SKM-1 (cell line): Measurements from ENCODE around the gene ZCRB1.
"Not testable (repeated sequence)": the region's sequence is repeated elsewhere in the genome, so short reads cannot be mapped to it uniquely, and the experiment has no call there.

Experiments used
- DNase-seq: peaks from one replicate; lab custom pipeline; 2025; ENCODE audit not compliant: unreplicated experiment; lab: John Stamatoyannopoulos, UW

ZCRB1 gene

DNA sequence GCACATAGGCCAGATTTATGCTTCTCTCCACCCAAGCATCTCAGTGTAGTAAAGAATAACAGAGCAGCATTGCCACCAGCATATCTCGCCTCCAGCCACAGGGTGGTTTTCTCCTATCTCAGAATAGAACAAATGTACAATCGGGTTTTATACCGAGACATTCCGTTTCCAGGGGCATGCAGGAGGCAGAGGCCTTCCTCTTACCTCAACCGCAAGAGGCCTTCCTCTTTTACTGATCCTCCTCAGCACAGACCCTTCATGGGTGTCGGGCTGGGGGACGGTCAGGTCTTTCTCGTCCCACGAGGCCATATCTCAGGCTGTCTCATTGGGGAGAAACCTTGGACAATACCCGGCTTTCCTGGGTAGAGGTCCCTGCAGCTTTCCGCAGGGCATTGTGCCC is 4.2 kb upstream of the ZCRB1 start:
- DNase-seq, result not testable (repeated sequence)

DNA sequence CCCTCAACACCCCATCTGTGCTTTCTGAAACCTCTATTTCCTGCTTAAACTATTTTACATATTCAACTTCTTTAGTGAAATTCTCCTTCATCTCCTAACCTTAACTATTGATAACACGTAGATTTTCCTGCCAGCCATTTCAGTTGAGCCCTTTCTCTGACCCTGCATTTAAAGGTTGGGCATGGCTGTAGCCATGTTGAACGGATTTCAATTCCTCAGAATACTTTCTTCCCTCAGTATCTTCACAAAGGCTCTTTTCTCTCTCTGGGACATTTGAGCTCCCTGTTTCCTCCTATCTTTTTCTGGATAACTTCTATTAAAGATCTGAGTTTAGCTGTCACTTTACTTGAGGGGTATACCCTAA is 1.3 kb upstream of the ZCRB1 start:
- DNase-seq, result no peak

DNA sequence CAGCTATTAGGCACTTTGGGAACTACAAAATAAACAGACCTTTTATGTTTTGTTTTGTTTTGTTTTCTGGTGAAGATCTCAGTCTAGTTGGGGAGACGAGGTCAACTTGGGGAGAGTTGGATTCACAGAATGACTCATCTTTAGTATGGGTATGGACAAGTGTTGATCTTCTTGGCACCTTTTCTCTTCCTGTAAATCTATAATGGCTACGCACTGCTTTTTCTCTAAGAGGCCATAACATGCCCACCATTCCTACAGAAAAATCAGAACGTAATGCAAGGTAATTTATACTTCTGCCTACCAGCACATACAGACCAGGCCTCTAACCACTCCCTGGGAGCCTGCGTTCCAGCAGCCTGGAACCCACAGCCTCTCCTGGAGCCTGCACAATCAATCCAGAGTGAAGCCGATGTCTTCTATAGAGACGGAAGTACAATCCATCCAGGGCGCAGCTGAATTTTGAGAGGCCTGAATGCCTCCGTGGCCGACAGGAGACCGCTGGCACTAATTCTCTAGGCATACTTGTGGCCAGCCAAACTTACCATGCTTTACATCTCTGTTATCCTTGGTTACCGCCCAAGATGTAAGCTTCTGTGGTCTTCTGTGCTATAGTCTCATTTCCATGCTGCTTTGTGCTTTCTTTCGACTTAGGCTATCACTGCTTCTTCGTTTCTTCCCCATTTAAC is 790 bp upstream of the ZCRB1 start:
- no peak for DNase-seq

DNA sequence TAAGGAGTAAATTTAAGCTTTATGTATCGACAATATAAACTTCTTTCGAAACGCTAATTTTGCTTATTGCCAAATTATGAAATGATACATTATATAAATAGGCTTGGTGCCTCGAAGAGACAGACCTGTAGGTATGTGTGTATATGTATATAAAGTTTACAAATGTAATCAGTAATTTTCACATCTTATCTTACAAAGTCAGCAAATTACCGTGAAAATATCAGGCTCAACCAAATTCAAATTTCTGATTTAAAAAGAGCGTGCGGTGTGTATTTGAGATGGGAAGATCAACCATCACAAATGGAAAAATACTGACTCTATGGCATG is 605 bp downstream of the ZCRB1 start:
- no peak for DNase-seq

DNA sequence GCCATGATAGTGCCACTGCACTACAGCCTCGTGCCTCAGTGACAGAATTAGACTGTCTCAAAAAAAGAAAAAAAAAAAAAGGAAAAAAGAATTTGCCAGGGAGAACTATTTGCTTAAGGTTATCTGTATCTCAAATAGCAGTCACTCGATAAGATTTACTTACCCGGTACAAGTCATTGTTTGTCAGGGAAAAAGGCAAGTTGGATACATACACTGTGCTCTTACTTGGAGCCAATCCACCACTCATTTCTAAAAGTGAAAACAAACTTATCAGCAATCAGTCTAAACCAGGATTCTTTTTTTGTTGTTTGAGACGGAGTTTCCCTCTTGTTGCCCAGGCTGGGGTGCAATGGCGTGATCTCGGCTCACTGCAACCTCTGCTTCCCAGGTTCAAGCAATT is 2.0 kb downstream of the ZCRB1 start:
- DNase-seq, result no peak

DNA sequence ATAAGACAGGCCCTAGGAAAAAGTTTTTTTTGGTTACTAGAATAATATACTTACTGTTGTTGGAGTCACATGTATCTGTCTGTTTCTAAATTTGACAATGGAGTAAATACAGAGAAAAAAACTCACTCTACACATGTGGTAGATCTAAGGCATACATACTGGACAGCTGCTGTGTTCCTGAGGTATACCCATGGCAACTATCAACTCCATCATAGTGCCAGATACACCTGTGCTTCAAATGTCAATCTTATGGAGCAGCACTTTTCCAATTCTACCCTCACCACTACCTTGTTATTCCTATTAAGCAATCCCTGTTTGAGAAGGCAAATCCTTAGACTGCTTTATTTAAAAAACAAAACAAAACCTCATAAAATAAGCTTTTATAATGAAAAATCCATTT is 3.3 kb downstream of the ZCRB1 start:
- no peak for DNase-seq

DNA sequence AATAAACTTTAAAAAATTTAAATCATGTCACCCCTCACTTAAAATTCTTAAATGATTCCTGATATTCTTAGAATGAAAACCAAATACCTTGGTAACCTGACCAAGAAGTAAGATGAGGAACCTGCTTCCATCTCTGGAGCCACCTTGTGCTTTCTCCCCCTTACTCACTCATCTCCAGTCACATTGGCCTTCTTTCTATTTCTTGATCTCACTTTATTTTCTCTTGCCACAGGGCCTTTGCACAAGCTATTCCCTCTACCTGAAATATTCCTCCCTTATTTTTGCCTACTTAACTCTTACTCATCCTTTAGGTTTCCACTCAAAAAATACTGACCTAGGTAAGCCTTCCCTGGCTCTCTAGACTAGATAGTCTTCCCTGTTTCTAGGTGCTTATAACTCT is 5.1 kb downstream of the ZCRB1 start:
- DNase-seq, result no peak

DNA sequence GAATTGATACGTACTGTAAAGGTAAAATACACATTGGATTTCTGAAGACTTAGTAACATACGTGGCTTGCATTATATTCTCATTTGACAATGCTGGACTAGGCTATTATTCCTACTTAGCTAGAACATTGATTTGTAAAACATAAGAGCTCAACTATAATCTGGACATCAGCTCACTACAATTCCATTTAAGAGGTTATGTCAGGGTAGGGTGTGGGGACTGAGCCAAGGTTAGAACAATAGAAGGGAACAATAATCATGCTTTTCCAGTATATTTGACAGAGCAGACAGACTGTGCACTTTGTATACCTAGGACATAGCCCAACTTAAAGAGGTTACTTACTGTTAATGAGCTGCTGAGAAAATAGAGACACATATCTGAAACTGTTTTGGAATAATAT is 10.8 kb downstream of the ZCRB1 start:
- no peak for DNase-seq

DNA sequence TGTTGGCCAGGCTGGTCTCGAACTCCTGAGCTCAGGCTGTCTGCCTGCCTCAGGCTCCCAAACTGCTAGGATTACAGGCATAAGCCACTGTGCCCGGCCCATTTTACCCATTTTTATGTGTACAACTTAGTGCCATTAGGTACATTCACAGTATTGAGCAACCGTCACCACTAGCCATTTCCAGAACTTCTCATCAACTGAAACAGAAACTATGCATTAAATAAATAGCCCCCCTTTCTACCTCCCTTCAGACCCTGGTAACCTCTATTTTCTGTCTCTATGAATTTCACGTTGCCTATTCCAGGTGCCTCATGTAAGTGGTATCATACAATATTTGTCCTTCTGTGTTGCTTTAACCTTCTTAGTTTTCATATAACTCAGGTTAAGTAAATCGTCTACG is 15.9 kb downstream of the ZCRB1 start:
- no peak for DNase-seq

DNA sequence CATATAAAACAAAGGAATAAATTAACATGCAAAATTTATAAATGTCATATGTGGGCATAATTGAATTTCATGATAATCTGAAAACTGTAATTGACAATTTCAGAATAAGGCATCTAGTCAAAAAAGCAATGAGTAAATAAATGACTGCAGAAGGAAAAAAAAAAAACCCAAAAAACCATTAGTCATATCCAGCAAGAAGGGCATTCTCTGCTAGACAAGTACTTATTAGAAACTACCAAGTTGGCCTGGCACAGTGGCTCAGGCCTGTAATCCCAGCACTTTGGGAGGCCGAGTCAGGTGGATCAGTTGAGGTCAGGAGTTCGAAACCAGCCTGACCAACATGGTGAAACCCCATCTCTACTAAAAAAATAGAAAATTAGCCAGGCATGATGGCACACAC is 17.5 kb downstream of the ZCRB1 start:
- DNase-seq, result no peak

DNA sequence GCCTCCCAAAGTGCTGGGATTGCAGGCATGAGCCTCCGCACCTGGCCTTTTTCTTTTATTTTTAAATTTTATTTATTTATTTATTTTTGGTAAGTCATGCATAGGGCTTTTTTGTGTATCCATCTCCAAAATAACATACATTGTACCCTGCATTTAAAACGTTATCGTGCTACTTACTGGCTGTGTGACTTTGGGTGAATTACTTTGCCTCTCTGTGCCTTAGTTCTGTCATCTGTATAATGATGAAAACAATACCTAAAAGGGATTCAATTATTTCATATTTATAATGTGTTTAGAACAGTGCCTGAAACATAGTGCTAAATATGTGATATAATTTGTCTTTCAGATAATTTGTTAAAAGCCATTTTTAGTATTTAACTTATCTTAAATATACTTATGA is 19.6 kb downstream of the ZCRB1 start:
- no peak for DNase-seq

DNA sequence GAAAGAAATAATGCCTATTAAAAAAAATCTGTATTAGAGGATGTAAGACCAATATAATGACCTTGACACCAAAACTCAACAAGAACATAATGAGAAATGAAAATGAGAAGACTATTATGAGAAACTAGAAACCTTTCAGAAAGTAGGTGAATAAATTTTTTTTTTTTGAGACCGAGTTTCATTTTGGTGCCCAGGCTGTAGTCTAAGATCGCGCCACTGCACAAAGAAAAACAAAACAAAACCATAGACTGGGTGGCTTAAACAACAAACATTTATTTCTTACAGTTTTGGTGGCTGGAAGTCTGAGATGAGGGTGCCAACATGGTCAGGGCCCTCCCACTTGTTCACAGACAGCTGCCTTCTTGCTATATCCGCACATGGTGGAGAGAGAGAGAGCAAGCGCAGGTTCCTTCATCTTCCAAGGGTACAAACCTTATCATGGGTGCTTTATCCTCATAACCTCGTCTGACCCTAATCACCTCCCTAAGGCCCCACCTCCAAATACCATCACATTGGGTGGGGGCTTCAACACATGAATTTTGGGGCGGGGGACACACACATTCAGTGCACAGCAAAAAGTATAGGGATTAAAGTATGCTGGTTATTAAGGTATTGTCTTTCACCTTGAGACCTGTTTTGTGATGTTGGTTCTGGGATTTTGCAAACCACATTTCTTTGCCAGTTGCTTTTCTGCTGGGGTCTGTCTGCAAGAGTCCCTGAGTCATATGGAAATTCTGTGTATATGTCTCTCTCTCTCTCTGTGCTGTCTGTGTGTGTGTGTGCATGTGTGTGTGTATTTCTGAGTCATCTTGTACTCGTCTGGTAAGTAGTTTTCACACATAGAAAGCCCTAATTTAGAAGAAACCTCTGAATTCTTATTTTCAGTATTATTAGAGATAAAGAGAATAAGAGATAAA is 26.2 kb downstream of the ZCRB1 start:
- DNase-seq, result no peak

DNA sequence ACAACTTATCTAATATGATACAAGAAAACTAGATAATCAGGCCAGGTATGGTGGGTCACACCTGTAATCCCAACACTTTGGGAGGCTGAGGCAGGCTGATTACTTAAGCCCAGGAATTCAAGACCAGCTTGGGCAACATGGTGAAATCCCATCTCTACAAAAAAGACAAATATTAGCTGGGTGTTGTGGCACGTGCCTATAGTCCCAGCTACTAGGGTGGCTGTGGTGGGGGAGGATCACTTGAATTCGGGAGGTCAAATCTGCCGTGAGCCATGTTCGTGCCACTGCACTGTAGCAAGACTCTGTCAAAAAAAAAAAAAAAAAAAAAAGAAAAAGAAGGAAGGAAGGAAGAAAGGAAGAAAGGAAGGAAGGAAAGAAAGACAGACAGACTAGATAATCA is 27.0 kb downstream of the ZCRB1 start:
- DNase-seq, result no peak

DNA sequence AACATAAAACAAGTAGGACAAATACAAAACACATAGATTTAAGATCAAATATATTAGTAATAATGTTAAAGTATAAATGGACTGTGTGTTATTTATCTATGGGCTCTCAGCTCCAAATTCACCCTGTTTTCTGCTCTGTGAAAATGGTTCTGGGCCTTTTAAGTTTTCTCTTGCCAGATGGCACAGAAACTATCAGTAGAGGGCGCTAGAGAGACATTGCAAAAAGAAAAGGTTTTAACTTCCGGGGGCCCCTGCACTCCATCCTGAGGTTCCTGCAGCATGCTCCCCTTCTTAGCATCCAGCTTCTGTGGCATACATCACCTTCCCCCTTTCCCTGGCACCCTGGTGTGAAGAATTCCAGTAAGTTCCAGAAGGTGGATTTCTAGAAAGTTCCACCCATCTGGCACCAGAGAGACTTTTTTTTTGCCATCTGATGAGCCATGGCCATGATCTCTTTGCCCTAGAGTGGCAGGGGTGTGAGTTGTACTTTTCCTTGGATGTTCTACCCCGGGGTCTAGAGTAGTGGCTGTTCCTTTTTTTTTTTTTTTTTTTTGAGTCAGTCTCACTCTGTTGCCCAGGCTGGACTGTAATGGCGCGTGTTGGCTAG is 29.3 kb downstream of the ZCRB1 start:
- no peak for DNase-seq

DNA sequence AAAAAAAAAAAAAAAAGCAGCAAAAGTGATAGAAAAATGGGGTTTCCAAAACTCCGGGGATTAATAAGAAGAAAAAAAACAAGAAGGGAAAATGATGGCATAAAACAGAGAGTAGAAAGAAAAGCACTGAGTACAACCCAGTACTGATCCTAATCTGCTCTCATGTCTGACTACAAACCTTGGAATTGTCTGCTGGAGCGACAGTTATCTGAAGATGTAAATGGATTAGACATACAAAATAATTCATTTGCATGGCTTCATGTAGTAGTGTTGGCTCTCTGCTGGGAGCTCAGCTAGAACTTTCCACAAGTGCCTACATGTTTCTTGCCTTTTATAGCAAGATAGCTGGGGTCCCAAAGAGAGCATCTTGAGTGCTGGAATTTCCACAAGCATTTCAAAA is 34.2 kb downstream of the ZCRB1 start:
- no peak for DNase-seq

DNA sequence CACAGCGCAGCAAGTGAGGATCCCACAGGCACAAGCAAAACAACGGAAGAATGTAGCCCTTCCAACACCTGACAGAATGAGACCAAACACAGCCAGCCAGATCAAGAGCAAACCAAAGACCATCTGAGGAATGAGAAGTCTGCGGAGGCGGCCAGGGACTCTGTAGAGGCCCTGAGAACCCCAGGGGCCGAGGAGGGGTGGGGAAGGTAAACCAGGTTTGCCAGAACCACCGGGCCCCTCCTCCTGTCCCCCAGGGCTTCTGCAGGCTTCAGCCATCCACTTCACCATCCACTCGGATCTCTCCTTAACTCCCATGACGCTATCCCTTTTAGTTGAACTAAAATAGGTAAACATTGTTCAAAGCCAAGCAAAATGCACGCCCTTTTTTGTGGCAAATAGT is 37.4 kb downstream of the ZCRB1 start:
- no peak for DNase-seq

DNA sequence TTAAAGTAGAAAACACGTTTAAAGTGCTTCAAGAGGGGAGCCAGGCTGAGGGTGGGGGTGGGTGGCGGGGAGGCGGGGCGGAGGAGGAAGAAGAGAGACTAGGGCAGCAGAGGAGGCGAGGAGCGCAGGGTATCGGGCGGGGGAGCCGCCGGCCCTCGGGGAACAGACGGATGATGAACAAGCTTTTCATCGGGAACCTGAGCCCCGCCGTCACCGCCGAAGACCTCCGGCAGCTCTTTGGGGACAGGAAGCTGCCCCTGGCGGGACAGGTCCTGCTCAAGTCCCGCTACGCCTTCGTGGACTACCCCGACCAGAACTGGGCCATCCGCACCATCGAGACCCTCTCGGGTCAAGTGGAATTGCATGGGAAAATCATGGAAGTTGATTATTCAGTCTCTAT is 39.2 kb downstream of the ZCRB1 start:
- DNase-seq, result no peak

DNA sequence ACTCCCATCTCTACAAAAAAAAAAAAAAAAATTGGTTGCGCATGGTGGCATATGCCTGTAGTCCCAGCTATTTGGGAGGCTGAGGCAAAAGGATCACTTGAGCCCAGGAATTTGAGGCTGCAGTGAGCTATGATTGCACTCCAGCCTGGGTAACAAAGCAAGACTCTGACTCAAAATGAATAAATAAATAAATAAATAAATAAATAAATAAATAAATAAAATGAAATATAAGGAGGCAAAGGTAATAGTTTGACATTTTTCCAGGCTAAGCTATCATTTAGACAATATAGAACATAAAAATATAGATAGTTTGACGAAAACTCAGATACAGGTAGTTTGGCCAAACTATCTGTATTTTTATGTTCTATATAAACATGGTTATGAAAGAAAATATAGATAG is 40.5 kb downstream of the ZCRB1 start:
- no peak for DNase-seq

DNA sequence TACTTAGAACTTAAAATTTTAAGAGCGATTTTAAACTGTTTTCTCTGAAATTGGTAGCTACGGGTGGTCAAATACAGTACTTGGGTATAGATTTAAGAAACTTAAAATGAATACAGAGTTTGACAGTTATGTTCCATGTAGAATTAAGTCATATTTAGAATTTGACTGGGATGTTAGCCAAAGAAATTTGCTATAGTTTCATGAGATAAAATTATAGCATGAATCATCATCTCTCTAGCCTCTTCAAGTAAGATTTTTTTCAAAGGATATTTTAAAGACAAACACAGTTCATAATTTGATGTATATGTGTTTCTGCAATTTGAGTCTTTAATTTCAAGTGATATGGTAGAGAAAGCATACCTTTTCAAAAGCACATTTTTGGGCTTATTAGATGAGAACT is 41.0 kb downstream of the ZCRB1 start:
- no peak for DNase-seq

DNA sequence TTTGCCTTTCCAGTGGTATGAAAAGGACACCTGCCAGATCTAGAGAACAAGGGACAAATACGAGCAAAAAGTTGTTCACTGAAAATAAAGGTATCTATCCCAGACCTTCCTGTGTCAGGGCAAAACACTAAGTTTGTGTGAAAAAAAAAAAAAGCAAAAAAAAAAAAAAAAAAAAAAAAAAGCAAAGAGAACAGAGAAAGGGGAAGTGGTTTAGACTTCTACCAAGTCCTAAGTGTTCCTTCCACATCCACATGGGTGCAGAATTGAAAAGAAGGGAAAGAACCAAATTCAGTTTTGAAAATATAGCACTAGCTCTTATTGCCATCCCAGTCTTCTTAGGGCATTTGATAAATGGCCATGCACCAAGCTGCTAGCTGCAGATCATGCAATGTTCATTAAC is 41.7 kb downstream of the ZCRB1 start:
- DNase-seq, result peak; percentile 11

DNA sequence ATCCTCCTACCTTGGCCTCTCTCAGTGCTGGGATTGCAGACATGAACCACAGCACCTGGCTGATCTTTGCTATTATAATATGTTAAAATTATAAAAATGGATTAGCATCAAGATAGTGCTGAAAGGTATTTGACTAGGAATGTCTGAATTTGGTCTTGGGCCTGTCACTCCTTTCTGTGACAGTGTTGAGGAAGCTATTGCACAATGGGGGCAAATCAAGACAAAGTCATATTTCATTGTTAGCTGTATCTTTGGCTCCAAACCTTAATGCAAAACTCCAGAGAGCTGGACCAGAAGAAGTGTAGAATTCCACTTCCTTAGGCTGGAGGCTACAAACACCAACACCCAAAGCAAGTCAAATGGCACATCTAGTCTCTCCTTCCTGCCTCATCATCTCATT is 42.2 kb downstream of the ZCRB1 start:
- DNase-seq, result no peak

DNA sequence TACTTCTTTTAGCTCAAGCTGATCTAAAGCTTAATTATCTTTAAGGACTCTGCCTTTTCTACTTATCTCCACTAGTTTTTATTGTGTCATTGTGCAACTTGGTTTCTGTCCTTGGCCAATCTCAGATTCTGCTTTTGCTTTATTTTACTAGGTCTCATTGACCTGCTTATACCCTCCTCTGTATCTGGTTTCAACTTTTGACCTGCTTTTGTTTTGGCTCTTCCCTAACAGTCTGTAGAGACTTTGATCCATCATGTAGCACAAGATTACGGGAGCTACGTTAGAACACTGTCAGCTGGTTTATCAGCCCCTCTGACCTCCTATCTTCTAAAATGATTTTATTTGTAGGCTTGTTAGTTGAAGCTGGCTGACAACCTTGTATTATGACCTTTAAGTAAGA is 43.6 kb downstream of the ZCRB1 start:
- DNase-seq, result no peak
